ENCODE results near the gene ADRA2C.

DNA sequence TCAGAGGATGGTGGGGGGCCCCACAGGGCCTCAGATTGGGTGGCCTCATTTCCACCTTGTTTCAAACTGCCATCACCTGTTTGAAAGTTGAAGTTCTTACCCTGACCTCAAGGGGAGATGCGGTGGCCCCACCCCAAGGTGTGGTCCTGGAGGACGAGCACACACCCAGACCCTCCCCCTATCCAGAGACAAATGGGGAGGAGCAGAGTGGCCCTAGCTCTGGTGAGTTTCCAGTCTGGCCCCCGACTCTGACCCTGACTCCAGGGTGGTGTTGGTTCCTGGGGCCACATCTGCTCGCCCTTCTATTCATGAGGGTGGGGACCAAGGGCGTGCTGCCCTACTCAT, 36.3 kb upstream of the ADRA2C start:
- TF ChIP-seq PHF8 (IDR thresholded peaks at IDR 0.05; ENCODE audit: borderline replicate concordance, low read depth) = no peak
- TF ChIP-seq, protein P1, sequence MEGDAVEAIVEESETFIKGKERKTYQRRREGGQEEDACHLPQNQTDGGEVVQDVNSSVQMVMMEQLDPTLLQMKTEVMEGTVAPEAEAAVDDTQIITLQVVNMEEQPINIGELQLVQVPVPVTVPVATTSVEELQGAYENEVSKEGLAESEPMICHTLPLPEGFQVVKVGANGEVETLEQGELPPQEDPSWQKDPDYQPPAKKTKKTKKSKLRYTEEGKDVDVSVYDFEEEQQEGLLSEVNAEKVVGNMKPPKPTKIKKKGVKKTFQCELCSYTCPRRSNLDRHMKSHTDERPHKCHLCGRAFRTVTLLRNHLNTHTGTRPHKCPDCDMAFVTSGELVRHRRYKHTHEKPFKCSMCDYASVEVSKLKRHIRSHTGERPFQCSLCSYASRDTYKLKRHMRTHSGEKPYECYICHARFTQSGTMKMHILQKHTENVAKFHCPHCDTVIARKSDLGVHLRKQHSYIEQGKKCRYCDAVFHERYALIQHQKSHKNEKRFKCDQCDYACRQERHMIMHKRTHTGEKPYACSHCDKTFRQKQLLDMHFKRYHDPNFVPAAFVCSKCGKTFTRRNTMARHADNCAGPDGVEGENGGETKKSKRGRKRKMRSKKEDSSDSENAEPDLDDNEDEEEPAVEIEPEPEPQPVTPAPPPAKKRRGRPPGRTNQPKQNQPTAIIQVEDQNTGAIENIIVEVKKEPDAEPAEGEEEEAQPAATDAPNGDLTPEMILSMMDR (IDR thresholded peaks at IDR 0.05) = no peak
- no peak for TF ChIP-seq EHF (CRISPR knock-in tag; IDR thresholded peaks at IDR 0.05)
- no peak for TF ChIP-seq RAD21 (conservative IDR thresholded peaks at IDR 0.05 in 1 of 2, IDR thresholded peaks at IDR 0.05 in 1 of 2)
- TF ChIP-seq POLR2A (IDR thresholded peaks at IDR 0.05; ENCODE audit: low read length) = no peak
- TF ChIP-seq TFCP2L1 (CRISPR knock-in tag; IDR thresholded peaks at IDR 0.05) = no peak
- no peak for TF ChIP-seq SREBF2 (IDR thresholded peaks at IDR 0.05)
- TF ChIP-seq, protein P2, sequence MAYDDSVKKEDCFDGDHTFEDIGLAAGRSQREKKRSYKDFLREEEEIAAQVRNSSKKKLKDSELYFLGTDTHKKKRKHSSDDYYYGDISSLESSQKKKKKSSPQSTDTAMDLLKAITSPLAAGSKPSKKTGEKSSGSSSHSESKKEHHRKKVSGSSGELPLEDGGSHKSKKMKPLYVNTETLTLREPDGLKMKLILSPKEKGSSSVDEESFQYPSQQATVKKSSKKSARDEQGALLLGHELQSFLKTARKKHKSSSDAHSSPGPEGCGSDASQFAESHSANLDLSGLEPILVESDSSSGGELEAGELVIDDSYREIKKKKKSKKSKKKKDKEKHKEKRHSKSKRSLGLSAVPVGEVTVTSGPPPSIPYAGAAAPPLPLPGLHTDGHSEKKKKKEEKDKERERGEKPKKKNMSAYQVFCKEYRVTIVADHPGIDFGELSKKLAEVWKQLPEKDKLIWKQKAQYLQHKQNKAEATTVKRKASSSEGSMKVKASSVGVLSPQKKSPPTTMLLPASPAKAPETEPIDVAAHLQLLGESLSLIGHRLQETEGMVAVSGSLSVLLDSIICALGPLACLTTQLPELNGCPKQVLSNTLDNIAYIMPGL (CRISPR knock-in tag; IDR thresholded peaks at IDR 0.05; ENCODE audit: borderline replicate concordance) = no peak
- no peak for TF ChIP-seq MYC (IDR thresholded peaks at IDR 0.05; ENCODE audit: borderline replicate concordance, low read length)
- TF ChIP-seq, protein P3, sequence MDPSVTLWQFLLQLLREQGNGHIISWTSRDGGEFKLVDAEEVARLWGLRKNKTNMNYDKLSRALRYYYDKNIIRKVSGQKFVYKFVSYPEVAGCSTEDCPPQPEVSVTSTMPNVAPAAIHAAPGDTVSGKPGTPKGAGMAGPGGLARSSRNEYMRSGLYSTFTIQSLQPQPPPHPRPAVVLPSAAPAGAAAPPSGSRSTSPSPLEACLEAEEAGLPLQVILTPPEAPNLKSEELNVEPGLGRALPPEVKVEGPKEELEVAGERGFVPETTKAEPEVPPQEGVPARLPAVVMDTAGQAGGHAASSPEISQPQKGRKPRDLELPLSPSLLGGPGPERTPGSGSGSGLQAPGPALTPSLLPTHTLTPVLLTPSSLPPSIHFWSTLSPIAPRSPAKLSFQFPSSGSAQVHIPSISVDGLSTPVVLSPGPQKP (IDR thresholded peaks at IDR 0.05; ENCODE audit: low read depth, low read length) = no peak
- no peak for TF ChIP-seq RNF2 (IDR thresholded peaks at IDR 0.05; ENCODE audit: borderline replicate concordance, low read depth)
